ENCODE measurements around the gene EYA4.

EYA4 gene

GRCh38 chr6:133242637-133243585 is 1.8 kb downstream of the EYA4 start:
- no peak for DNase-seq (ENCODE audit: low read depth)

GRCh38 chr6:133243723-133244305 is 2.7 kb downstream of the EYA4 start:
- DNase-seq (ENCODE audit: low read depth): no peak

GRCh38 chr6:133244519-133244918 is 3.4 kb downstream of the EYA4 start:
- DNase-seq (ENCODE audit: low read depth): no peak

GRCh38 chr6:133245007-133245406 is 3.9 kb downstream of the EYA4 start:
- no peak for DNase-seq (ENCODE audit: low read depth)

GRCh38 chr6:133245422-133245903 is 4.3 kb downstream of the EYA4 start:
- DNase-seq (ENCODE audit: low read depth): no peak

- no peak for DNase-seq (ENCODE audit: low read depth)
These were observed 6.4 kb downstream of the EYA4 start for GRCh38 chr6:133247581-133247980.

- DNase-seq (ENCODE audit: low read depth): no peak
These were observed 7.3 kb downstream of the EYA4 start for GRCh38 chr6:133248241-133249001.

GRCh38 chr6:133251688-133252087 is 10.5 kb downstream of the EYA4 start:
- DNase-seq (ENCODE audit: low read depth): no peak

GRCh38 chr6:133254552-133255228 is 13.5 kb downstream of the EYA4 start:
- no peak for DNase-seq (ENCODE audit: low read depth)

GRCh38 chr6:133257545-133258105 is 16.5 kb downstream of the EYA4 start:
- no peak for DNase-seq (ENCODE audit: low read depth)

- DNase-seq (ENCODE audit: low read depth): no peak
These were observed 18.4 kb downstream of the EYA4 start for GRCh38 chr6:133259561-133259960.

GRCh38 chr6:133262804-133263203 is 21.6 kb downstream of the EYA4 start:
- no peak for DNase-seq (ENCODE audit: low read depth)

GRCh38 chr6:133265066-133265465 is 23.9 kb downstream of the EYA4 start:
- DNase-seq (ENCODE audit: low read depth): no peak

GRCh38 chr6:133266186-133266585 is 25.0 kb downstream of the EYA4 start:
- no peak for DNase-seq (ENCODE audit: low read depth)

GRCh38 chr6:133268621-133269020 is 27.5 kb downstream of the EYA4 start:
- DNase-seq (ENCODE audit: low read depth): no peak

GRCh38 chr6:133274813-133275212 is 33.7 kb downstream of the EYA4 start:
- no peak for DNase-seq (ENCODE audit: low read depth)

- DNase-seq (ENCODE audit: low read depth): no peak
These were observed 34.1 kb downstream of the EYA4 start for GRCh38 chr6:133275213-133275612.

GRCh38 chr6:133277228-133277899 is 36.2 kb downstream of the EYA4 start:
- no peak for DNase-seq (ENCODE audit: low read depth)

GRCh38 chr6:133277900-133278545 is 36.9 kb downstream of the EYA4 start:
- DNase-seq (ENCODE audit: low read depth): no peak

- no peak for DNase-seq (ENCODE audit: low read depth)
These were observed 45.6 kb downstream of the EYA4 start for GRCh38 chr6:133286765-133287164.

- no peak for DNase-seq (ENCODE audit: low read depth)
These were observed 47.5 kb downstream of the EYA4 start for GRCh38 chr6:133288662-133289061.

Data from CMK (cell line).